Activated naive CD8-positive, alpha-beta T cell treated with anti-CD3 and anti-CD28 coated beads for 36 hours (primary cell): ENCODE results near the gene PPARG. TPM values are rescaled to one million over a fixed set of nuclear protein-coding genes. Genes with fewer than 3 reads are reported as not detected.

ENCODE experiments used
- DNase-seq: peaks from one replicate; pipeline ENCODE4 v3.0.0; 2021
- H3K27ac Mint-ChIP-seq: one replicate; pipeline ENCODE4 v1.8.0; 2022; ENCODE audit warnings: mild to moderate bottlenecking, moderate library complexity, mixed read lengths
- H3K27me3 Mint-ChIP-seq: one replicate; pipeline ENCODE4 v1.8.0; 2022; ENCODE audit warnings: mild to moderate bottlenecking, mixed read lengths
- H3K36me3 Mint-ChIP-seq: one replicate; pipeline ENCODE4 v1.8.0; 2021; ENCODE audit warnings: mild to moderate bottlenecking, mixed read lengths
- H3K4me1 Mint-ChIP-seq: one replicate; pipeline ENCODE4 v1.8.0; 2021; ENCODE audit warnings: mixed read lengths
- H3K4me3 Mint-ChIP-seq: one replicate; pipeline ENCODE4 v1.8.0; 2022; ENCODE audit warnings: mild to moderate bottlenecking, moderate library complexity, mixed read lengths
- H3K9me3 Mint-ChIP-seq: one replicate; pipeline ENCODE4 v1.8.0; 2022; ENCODE audit warnings: mixed read lengths
- total RNA-seq, 2 experiments: library from RNA; stranded (reverse); gene quantifications; one replicate each; pipeline ENCODE4 v1.2.3, GENCODE V29; 2021

The PPARG gene
- total RNA-seq, 2 experiments from 2014 or later = 0.20 to 0.47 TPM

DNA sequence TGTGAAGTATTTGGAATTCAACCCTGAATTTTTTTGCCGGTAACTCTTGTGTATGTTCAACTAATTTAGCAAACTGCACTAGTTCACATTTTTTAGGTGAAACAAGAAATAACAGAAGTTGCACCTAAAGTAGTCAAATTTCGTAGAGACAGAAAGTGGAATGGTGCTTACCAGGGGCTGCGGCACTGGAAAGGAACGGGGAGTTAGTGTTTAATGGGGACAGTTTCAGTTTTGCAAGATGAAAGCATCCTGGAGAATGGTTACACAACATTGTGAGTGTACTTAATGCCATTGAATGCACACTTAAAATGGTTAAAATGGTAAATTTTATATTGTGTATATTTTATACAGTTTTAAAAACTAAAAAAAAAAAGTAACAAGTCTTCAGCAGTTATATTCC, 27.4 kb downstream of the PPARG start:
- Mint-ChIP-seq H3K27me3 (peaks cover 27% of the 10 kb centered on the region), H3K9me3 (no peaks in the 10 kb centered on the region), H3K36me3 (no peaks in the 10 kb centered on the region), H3K4me1 (peaks cover 7% of the 10 kb centered on the region), H3K4me3 (no peak overlapping the region), H3K27ac (no peak overlapping the region)
- no peak for DNase-seq

DNA sequence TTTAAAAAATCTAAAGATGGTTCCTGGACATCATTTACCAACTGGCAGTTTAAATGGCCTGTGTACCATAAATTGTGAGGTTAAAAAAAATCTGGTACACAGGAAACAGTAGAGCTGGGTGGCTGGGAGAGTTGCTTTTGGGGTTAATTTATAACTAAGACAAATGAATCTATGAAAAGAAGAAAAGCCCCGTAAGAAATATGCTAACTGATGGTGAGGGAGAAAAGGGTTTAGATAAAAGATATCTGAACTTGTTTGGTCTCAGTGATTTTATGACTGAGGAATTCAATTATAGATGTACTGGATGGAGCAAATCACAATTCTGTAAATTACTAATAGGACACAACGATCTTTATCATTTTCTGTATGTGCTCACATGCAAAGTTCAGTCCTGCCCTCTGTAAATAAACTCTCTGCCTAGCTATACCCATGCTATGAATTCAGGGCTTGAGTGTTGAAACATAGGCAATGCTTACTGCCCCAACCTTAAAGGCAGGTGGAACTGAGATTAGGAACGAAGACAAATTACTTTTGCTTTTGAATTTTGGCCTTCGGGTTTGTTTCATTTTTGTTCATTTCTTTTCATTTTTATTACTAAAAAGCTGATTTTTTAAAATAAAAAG, 28.0 kb downstream of the PPARG start:
- H3K4me1 Mint-ChIP-seq = peaks cover 7% of the 10 kb centered on the region
- H3K4me3 Mint-ChIP-seq = no peak overlapping the region
- no peaks in the 10 kb centered on the region for H3K36me3 Mint-ChIP-seq
- H3K9me3 Mint-ChIP-seq = no peaks in the 10 kb centered on the region
- peaks cover 27% of the 10 kb centered on the region for H3K27me3 Mint-ChIP-seq
- H3K27ac Mint-ChIP-seq = no peak overlapping the region
- no peak for DNase-seq

DNA sequence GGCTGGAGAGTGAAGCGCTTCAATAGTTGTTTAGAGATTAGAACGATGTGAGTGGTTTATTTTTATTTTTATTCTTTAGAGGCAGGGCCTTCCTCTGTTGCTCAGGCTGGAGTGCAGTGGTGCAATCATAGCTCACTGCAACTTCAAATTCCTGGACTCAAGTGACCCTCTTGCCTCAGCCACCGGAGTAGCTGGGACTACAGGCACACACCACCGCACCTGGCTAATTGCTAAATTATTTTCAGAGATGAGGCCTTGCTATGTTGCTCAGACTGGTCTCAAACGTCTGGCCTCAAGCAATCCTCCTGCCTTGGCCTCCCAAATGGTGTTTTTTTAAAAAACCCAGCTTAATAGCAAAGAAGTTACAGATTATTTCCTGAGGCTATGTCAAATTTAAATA, 29.0 kb downstream of the PPARG start:
- Mint-ChIP-seq H3K36me3 (no peaks in the 10 kb centered on the region), H3K9me3 (no peaks in the 10 kb centered on the region), H3K4me1 (peaks cover 7% of the 10 kb centered on the region), H3K27me3 (peaks cover 32% of the 10 kb centered on the region), H3K27ac (no peak overlapping the region), H3K4me3 (no peak overlapping the region)
- no peak for DNase-seq

DNA sequence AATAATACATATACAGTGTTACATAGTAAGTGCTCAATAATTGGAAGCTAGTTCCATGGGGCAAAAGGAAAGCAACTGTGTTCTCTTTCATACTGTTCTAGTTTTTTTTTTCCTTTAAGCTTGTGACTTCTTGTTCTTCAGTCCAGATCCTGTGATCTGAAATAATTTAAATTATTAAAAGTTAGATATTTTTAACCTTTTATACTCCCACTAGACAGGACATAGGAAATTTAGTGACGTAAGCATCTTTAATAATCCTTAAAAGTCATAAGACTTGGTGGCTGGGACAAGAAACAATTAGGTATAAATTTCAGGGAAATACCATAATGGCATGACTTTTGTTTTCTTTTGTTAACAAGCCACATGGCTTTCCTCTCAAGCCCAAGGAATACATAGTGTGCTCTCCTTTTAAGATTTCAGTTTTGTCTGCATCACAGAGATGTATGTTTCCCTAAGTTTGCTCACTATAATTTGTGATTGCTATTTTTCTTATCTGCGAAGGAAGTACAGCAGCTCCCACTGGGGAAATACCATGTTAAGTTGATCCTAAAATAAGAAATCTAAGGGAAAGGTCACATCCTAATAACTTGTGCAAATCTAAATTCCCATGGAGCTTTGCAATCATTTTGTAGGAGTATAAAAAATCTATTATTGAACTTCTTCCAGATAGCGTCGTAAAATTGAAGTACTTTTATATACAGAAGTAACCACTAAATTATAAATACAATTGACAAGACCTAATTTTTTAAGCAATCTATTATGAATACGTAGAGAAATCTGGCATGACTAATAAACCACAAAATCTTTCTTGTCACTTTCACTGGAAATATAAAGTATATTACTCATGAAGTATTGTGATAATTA, 30.1 kb downstream of the PPARG start:
- DNase-seq = no peak
- Mint-ChIP-seq H3K27me3 (peaks cover 43% of the 10 kb centered on the region), H3K4me3 (no peak overlapping the region), H3K36me3 (no peaks in the 10 kb centered on the region), H3K27ac (no peak overlapping the region), H3K4me1 (peaks cover 7% of the 10 kb centered on the region), H3K9me3 (no peaks in the 10 kb centered on the region)

DNA sequence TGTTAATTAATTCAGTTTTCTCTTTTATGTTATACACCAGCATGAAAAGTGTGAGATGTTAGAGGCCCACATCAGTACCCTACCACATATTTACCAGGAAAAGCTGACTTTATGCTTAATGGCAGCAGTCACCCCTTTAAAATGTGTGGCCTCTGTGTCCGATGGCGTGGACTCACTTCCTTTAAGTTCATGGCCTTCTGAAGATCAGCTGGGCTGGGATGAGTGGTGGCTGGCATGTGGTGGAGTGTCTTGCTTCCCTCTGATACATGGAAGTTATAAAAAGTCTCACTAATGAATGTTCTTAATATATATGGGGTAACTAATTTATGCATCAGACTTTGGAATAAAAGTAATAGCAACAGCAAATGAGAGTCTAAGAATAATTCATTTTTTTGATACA, 32.1 kb downstream of the PPARG start:
- peaks cover 10% of the 10 kb centered on the region for H3K4me1 Mint-ChIP-seq
- H3K27me3 Mint-ChIP-seq = peaks cover 36% of the 10 kb centered on the region
- no peak overlapping the region for H3K27ac Mint-ChIP-seq

DNA sequence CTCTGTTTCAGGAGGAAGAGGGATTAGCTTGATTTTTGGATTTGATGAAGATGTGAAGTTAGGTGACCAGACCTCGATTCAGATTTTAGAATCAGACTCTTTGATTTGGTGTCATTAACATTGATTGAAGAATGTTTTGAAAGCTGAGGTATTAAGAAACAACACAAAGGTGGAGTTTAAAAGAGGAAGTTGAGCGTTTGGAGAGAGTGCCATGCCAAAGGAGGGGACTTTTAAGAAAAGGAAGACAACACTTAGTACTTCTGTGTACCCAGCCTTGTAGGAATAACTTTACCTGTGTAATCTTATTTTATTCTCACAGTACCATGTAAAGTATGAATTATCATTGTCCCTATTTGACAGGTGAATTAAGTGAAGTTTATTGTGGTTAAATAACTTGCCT, 34.4 kb downstream of the PPARG start:
- Mint-ChIP-seq H3K36me3 (no peaks in the 10 kb centered on the region), H3K4me3 (no peak overlapping the region), H3K27ac (no peak overlapping the region), H3K9me3 (no peaks in the 10 kb centered on the region), H3K27me3 (peaks cover 38% of the 10 kb centered on the region), H3K4me1 (peaks cover 12% of the 10 kb centered on the region)
- no peak for DNase-seq

More for the DNA sequence above, 32.1 kb downstream of the PPARG start:
- DNase-seq = no peak
- Mint-ChIP-seq H3K36me3 (no peaks in the 10 kb centered on the region), H3K9me3 (no peaks in the 10 kb centered on the region), H3K4me3 (no peak overlapping the region)

DNA sequence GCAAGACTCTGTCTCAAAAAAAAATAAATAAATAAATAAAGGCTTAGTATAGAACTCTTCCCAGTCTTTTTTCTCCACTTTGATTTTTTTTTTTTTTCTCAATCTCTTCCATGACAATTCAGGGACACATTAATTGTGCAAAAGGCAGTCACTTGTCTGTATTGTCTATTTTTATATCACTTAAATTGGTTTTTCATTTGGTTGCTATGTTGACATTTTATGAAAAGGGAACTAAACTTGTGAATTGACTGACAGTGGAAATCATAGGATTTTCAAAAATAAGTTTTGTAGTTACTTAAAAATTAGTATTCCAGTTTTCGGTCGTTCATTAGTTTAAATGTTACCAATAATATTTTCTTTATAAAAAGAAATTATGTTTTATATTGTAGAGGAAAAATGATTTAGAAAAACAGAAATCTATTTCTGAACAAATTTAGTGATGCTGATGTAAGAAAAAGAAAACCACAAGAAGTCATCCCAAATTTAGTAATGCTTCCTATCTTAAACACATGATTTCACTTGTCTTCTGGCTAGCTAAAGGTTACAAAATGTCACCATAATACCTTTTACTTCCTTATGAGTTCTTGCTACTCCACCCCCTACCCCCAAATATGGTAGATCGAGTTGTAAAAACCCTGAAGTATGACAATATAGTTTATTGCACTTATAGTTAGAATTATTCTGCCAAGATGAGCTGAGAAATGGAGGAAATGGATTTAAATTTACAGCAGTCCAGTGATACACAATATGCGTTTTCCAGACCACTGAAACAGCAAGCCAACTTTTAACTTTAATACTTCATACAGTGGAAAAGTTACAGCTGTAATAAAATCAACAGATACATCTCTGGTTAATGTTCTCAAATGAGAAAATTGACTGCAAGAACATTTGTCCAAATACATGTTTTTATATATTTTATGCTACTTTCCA, 37.0 kb downstream of the PPARG start:
- no peaks in the 10 kb centered on the region for H3K9me3 Mint-ChIP-seq
- H3K4me1 Mint-ChIP-seq = peaks cover 5% of the 10 kb centered on the region
- no peak overlapping the region for H3K4me3 Mint-ChIP-seq
- no peak for DNase-seq
- H3K27ac Mint-ChIP-seq = no peak overlapping the region
- peaks cover 41% of the 10 kb centered on the region for H3K27me3 Mint-ChIP-seq
- H3K36me3 Mint-ChIP-seq = no peaks in the 10 kb centered on the region

DNA sequence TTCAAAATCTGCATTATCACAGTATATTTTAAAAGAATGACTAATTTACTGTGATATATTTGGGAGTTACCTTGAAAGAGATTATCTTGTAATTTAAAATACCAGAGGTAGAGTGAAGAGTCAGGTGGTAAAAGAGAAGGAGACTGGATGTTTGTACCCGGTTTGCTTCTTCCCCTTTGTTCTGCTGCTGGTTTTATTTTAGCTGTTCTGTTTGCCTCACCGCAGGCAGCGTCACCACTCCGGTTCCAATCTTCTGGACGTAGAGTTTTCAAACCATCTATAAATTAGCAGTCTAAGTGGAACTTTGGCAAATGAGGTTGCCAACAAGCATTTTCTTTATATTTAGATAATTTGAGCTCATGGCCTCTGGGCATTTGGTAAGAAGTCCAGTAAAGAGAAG, 38.2 kb downstream of the PPARG start:
- Mint-ChIP-seq H3K27me3 (peaks cover 34% of the 10 kb centered on the region), H3K36me3 (no peaks in the 10 kb centered on the region), H3K4me1 (peaks cover 5% of the 10 kb centered on the region), H3K9me3 (no peaks in the 10 kb centered on the region), H3K4me3 (no peak overlapping the region), H3K27ac (no peak overlapping the region)
- no peak for DNase-seq

DNA sequence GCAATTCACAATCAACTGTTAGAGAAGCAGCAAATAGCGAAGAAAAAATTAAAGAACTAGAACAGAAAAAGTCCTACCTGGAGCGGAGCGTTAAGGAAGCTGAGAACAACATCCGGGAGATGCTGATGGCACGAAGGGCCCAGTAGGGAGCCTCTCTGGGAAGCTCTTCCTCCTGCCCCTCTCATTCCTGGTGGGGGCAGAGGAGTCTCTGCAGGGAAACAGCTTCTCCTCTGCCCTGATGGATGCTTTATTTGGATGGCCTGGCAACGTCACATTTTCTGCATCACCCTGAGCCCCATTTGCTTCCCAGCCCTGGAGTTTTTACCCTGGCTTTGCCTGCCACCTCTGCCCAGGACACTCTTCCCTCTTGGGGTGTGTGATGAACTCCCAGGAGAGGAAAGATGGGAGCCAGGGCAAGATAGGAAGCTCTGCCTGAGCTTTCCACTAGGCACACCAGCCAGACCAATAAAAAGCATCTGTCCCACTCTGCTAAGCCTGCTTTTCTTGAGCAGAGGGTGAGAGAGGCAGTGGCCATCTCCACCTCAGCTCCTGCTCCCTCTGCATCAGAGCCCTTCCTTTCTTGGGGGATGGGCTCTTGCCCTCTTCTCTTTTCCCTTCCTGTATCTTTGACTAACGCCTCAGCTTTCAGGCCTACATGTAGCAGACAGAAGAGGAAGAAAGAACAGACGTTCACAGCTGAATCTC, 39.4 kb downstream of the PPARG start:
- H3K27ac Mint-ChIP-seq = no peak overlapping the region
- H3K36me3 Mint-ChIP-seq = no peaks in the 10 kb centered on the region
- peaks cover 5% of the 10 kb centered on the region for H3K4me1 Mint-ChIP-seq
- DNase-seq = no peak
- H3K9me3 Mint-ChIP-seq = no peaks in the 10 kb centered on the region
- H3K27me3 Mint-ChIP-seq = peaks cover 25% of the 10 kb centered on the region
- H3K4me3 Mint-ChIP-seq = no peak overlapping the region

DNA sequence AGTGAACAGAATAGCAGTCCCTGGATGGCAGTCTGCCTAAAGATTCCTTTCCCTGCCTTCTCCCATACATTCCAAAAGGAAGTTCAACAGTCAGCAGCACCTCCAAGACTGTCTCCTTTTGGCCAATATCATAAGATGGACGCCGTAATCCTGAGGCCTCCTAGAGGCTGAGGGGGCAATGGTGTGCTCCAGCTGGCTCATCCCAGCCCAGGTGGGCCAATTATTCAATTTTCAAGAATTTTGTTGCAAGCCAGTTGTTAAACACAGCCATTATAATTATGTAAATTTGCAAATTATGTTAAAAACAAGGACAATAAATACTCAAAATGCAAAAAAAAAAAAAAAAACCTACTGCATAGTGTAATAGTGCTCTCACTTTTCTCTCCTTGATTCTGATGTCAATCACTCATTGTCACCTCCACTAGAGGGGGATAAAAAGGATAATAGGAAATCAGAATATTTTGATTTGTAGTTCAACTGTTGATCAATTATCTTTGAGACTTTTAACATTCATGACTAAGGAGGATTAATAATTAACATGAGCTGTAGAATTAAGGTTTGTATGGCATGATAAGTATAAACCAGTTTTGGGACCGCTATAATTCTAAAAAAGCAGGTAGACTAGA, 40.1 kb downstream of the PPARG start:
- Mint-ChIP-seq H3K9me3 (no peaks in the 10 kb centered on the region), H3K27ac (no peak overlapping the region), H3K36me3 (no peaks in the 10 kb centered on the region), H3K27me3 (peaks cover 18% of the 10 kb centered on the region), H3K4me3 (no peak overlapping the region), H3K4me1 (peaks cover 5% of the 10 kb centered on the region)
- no peak for DNase-seq

DNA sequence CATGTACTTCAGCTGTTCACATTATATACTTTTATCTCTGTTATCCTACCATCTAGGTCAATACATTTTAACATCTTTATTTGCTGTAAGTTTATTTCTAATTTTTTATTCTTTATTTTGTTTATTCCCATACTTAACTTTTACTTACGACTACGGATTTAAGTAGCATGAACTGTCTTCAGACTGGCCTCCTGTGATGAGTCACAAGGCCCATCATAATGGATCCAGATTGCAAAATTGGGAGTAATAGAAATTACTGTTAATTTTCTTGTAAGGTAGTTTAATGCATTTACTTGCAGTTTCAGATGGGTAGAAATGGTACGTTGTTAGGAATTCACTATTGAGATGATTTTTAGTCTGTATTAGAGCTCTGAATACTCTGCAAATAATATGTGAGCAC, 45.9 kb downstream of the PPARG start:
- H3K27me3 Mint-ChIP-seq = no peaks in the 10 kb centered on the region
- H3K36me3 Mint-ChIP-seq = no peaks in the 10 kb centered on the region
- H3K27ac Mint-ChIP-seq = no peak overlapping the region
- DNase-seq = no peak
- H3K4me1 Mint-ChIP-seq = peaks cover 22% of the 10 kb centered on the region
- no peak overlapping the region for H3K4me3 Mint-ChIP-seq
- H3K9me3 Mint-ChIP-seq = no peaks in the 10 kb centered on the region

DNA sequence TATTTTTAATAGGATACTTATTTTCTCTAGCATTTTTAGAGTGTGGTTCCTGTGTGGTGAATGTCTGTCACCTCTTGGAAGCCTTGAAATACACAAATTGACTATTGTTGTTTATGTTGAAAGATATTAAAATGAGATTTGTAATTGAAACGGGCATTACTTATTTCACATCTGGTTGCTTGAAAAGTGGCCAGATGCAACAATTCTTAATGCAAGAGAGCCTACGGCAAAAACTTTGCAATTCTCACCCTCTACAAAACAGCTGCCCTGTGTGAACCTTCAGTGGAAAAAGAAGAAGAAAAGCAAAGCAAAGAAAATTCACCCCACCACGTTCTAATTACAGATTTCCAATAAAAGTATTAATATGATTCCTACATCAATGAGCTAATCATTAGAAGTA, 46.6 kb downstream of the PPARG start:
- no peaks in the 10 kb centered on the region for H3K36me3 Mint-ChIP-seq
- H3K4me1 Mint-ChIP-seq = peaks cover 22% of the 10 kb centered on the region
- H3K27ac Mint-ChIP-seq = no peak overlapping the region
- no peak for DNase-seq
- H3K9me3 Mint-ChIP-seq = no peaks in the 10 kb centered on the region
- H3K27me3 Mint-ChIP-seq = no peaks in the 10 kb centered on the region
- H3K4me3 Mint-ChIP-seq = no peak overlapping the region

DNA sequence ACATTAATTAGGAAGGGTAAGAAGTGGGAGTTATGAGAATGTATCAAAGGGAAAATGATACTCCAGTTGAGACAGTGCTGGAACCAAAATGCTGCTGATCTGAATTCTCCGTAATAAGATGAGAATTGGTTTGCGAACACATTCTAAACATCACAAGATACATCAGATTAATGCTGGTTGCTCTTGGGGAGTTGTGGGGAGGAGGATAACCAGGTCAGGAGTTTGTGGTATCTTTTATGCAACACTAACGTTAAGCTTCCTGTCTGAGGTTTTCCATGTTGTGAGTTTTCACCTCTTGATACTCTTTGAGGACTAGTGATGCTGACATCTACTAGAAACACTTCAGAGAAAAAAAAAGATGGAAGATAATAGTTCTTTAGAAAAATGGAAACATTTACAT, 47.2 kb downstream of the PPARG start:
- peak; percentile 7 for DNase-seq
- Mint-ChIP-seq H3K9me3 (no peaks in the 10 kb centered on the region), H3K36me3 (no peaks in the 10 kb centered on the region), H3K27ac (peak overlapping the region; percentile 22), H3K27me3 (no peaks in the 10 kb centered on the region), H3K4me1 (peaks cover 22% of the 10 kb centered on the region), H3K4me3 (peak overlapping the region; percentile 23)
